HCT116 (cell line): ENCODE data around the gene CYSLTR1. TPM values are rescaled to one million over a fixed set of nuclear protein-coding genes. Genes with fewer than 3 reads are reported as not detected.

Experiments used
- ATAC-seq: fragments of 200-7000 bp; cut with Tn5 transposase; 2 replicates; pipeline ENCODE4 v1.9.1; 2020; ENCODE audit warnings: mild to moderate bottlenecking, moderate library complexity
- BruUV-seq: library from RNA; stranded (reverse); fragments of 400-500 nt; replicated peaks from 2 replicates; lab custom pipeline; 2021; lab: Mats Ljungman, UMichigan
- CTCF ChIA-PET: fragments of 300-600 bp; sonication (Branson Sonifier 250); formaldehyde crosslinking; loops from one replicate; lab custom pipeline; 2021; ENCODE audit warnings: antibody characterized with exemption; lab: Charles Lee
- POLR2A ChIA-PET: fragments of 300-600, 350-600 bp; sonication (Branson Sonifier 250); formaldehyde crosslinking; loops from one replicate; lab custom pipeline; 2021; ENCODE audit warnings: antibody characterized with exemption; lab: Charles Lee
- RAD21 ChIA-PET, 2 experiments: fragments of 300-600 bp; sonication (Branson Sonifier 250); formaldehyde crosslinking; loops; one replicate each; lab custom pipeline; 2023; ENCODE audit warnings: low total read pairs in 2 of 2; ENCODE audit not compliant: uncharacterized antibody in 2 of 2, unreplicated experiment in 2 of 2, low non-redundant PET in 1 of 2; lab: Charles Lee
- DNase-seq: peaks from one replicate; pipeline ENCODE4 v3.0.0-alpha.2; 2010; ENCODE audit warnings: low read depth, low spot score
- H2AFZ ChIP-seq: fragments of 200-600 bp; shearing (Covaris generic), sonication (generic); 2 replicates; pipeline ENCODE4 v1.6.1; 2017; ENCODE audit warnings: low read depth, mixed run types, mixed read lengths, antibody characterized with exemption, low read length; ENCODE audit not compliant: poor library complexity, severe bottlenecking
- H3K27ac ChIP-seq: 2 replicates; pipeline ENCODE4 v1.5.1; 2012; ENCODE audit warnings: low read depth, low read length
- H3K27me3 ChIP-seq: fragments of 200-600 bp; sonication (generic); 2 replicates; pipeline ENCODE4 v1.6.1; 2016; ENCODE audit warnings: mixed run types, low read length, mixed read lengths; ENCODE audit not compliant: insufficient read depth
- H3K36me3 ChIP-seq, 2 experiments: fragments of 200-500 bp in 1 of 2; fragments of 200-600 bp in 1 of 2; sonication (Bioruptor generic) in 1 of 2; sonication (generic) in 1 of 2; 2 replicates each; pipeline versions ENCODE4 v1.5.1 to v1.6.1; 2014 to 2016; ENCODE audit warnings: low read length in 2 of 2, inconsistent platforms in 1 of 2, mixed read lengths in 1 of 2, mixed run types in 1 of 2; ENCODE audit not compliant: insufficient read depth in 2 of 2, control insufficient read depth in 1 of 2
- H3K4me1 ChIP-seq, 2 experiments: fragments of 200-600 bp in 1 of 2; sonication (generic) in 1 of 2; 2 replicates each; pipeline versions ENCODE4 v1.5.1 to v1.6.1; 2012 to 2017; ENCODE audit warnings: low read length in 2 of 2, inconsistent platforms in 1 of 2, mild to moderate bottlenecking in 1 of 2, mixed read lengths in 1 of 2, mixed run types in 1 of 2, moderate library complexity in 1 of 2; ENCODE audit not compliant: insufficient read depth in 2 of 2, control insufficient read depth in 1 of 2
- H3K4me2 ChIP-seq: fragments of 200-600 bp; sonication (generic); 2 replicates; pipeline ENCODE4 v1.6.1; 2017; ENCODE audit warnings: mixed run types, low read length, mixed read lengths
- H3K4me3 ChIP-seq, 2 experiments: fragments of 200-600 bp in 1 of 2; sonication (generic) in 1 of 2; replicated peaks in 1 of 2; 2 replicates each; pipeline ENCODE4 v1.5.1; 2011 to 2016; ENCODE audit warnings: low read length in 2 of 2, control low read depth in 1 of 2, low read depth in 1 of 2, mild to moderate bottlenecking in 1 of 2, mixed read lengths in 1 of 2, mixed run types in 1 of 2
- H3K79me2 ChIP-seq: fragments of 200-600 bp; sonication (generic); 2 replicates; pipeline ENCODE4 v1.6.1; 2017; ENCODE audit warnings: mild to moderate bottlenecking, mixed run types, low read length, moderate library complexity, mixed read lengths; ENCODE audit not compliant: insufficient read depth
- H3K9ac ChIP-seq: fragments of 200-600 bp; sonication (generic); 2 replicates; pipeline ENCODE4 v1.6.1; 2016; ENCODE audit warnings: low read length, mixed read lengths
- H3K9me2 ChIP-seq: fragments of 200-600 bp; sonication (generic), shearing (Covaris generic); 2 replicates; pipeline ENCODE4 v1.6.1; 2017; ENCODE audit warnings: mixed run types, mild to moderate bottlenecking, moderate library complexity; ENCODE audit not compliant: insufficient read depth
- H3K9me3 ChIP-seq, 2 experiments: fragments of 200-500 bp in 1 of 2; fragments of 200-600 bp in 1 of 2; sonication (Bioruptor generic) in 1 of 2; sonication (generic) in 1 of 2; 2 replicates each; pipeline ENCODE4 v1.6.1; 2014 to 2017; ENCODE audit warnings: low read length in 2 of 2, mixed read lengths in 2 of 2, inconsistent platforms in 1 of 2, low read depth in 1 of 2, mild to moderate bottlenecking in 1 of 2, mixed run types in 1 of 2, moderate library complexity in 1 of 2; ENCODE audit not compliant: control insufficient read depth in 1 of 2, insufficient read depth in 1 of 2
- H4K20me1 ChIP-seq: fragments of 200-600 bp; sonication (generic), shearing (Covaris generic); 2 replicates; pipeline ENCODE4 v1.6.1; 2017; ENCODE audit warnings: mixed run types, mild to moderate bottlenecking, moderate library complexity; ENCODE audit not compliant: insufficient read depth
- CEBPB ChIP-seq: IDR thresholded peaks from 2 replicates; pipeline ENCODE4 v1.6.1; 2012; ENCODE audit warnings: low read depth
- EZH2phosphoT487 ChIP-seq: fragments of 200-600 bp; IDR thresholded peaks from 2 replicates; pipeline ENCODE4 v1.6.1; 2018; ENCODE audit warnings: antibody characterized with exemption, borderline replicate concordance
- JUND ChIP-seq: IDR thresholded peaks from 2 replicates; pipeline ENCODE4 v1.6.1; 2012
- POLR2AphosphoS5 ChIP-seq: IDR thresholded peaks from 2 replicates; pipeline ENCODE4 v1.6.1; 2011; ENCODE audit warnings: mild to moderate bottlenecking, low read depth, low read length, moderate library complexity
- SRF ChIP-seq: IDR thresholded peaks from 2 replicates; pipeline ENCODE4 v1.6.1; 2012; ENCODE audit warnings: low read depth
- TCF7L2 ChIP-seq: IDR thresholded peaks from 2 replicates; pipeline ENCODE4 v1.7.0; 2011; ENCODE audit warnings: borderline replicate concordance, inconsistent platforms; ENCODE audit not compliant: insufficient read depth, insufficient read length; ENCODE audit errors: extremely low read depth
- YY1 ChIP-seq: IDR thresholded peaks from 2 replicates; pipeline ENCODE4 v1.6.1; 2011; ENCODE audit warnings: low read length, low read depth, moderate library complexity, mild to moderate bottlenecking; ENCODE audit not compliant: insufficient replicate concordance; ENCODE audit errors: extremely low read depth
- intact Hi-C: fragments of 100-400 bp; cut with micrococcal nuclease; formaldehyde crosslinking; loops from 2 replicates; pipeline ENCODE4 v1.10.0; 2022
- total RNA-seq: library from RNA; stranded (reverse); gene quantifications from one replicate; pipeline ENCODE4 v1.2.1, GENCODE V29; 2021; ENCODE audit not compliant: unreplicated experiment
- TF ChIP-seq, protein P1 (sequence below): IDR thresholded peaks from 2 replicates; pipeline ENCODE4 v1.6.1; 2012; ENCODE audit warnings: low read depth
- TF ChIP-seq, protein P2 (sequence below): IDR thresholded peaks from 2 replicates; pipeline ENCODE4 v1.6.1; 2012
- TF ChIP-seq, protein P3 (sequence below), 3 experiments: fragments of 200-600 bp in 1 of 3; sonication (generic) in 1 of 3; IDR thresholded peaks in 2 of 3; conservative IDR thresholded peaks in 1 of 3; 2 replicates each; pipeline ENCODE4 v1.5.1; 2012 to 2017; ENCODE audit warnings: low read depth in 2 of 3, low read length in 2 of 3, antibody characterized with exemption in 1 of 3, borderline replicate concordance in 1 of 3, control low read depth in 1 of 3, mild to moderate bottlenecking in 1 of 3, mixed read lengths in 1 of 3, mixed run types in 1 of 3, moderate library complexity in 1 of 3; ENCODE audit not compliant: insufficient read depth in 1 of 3
- TF ChIP-seq, protein P4 (sequence below): IDR thresholded peaks from 2 replicates; pipeline ENCODE4 v1.6.1; 2011; ENCODE audit warnings: mild to moderate bottlenecking, low read length, moderate library complexity; ENCODE audit not compliant: insufficient replicate concordance; ENCODE audit errors: extremely low read depth

CYSLTR1 gene
- total RNA-seq, 1 experiment from 2014 or later = not detected

DNA sequence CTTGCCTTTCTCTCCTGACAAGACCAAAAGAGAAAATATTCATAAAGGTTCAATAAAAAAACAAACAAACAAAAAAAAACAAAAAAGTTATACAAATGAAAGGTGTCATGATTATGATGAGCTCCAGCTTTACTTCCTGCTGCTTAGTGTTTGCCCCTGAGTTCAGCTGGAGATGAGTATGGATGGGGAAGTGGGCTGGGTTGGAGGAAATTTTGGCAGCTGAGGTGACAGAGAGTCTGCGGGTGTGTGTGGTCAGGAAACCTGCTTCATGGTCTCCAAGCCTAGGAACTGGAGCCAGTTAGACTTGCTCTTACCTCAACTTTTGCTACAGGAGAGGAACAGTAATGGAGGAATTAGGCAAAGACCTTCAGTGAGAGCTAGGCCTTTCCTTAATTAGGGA, 4.3 kb upstream of the CYSLTR1 start:
- H3K9me3 ChIP-seq = no peaks in the 10 kb centered on the region
- no peak overlapping the region for H3K27ac ChIP-seq
- ATAC-seq (no peak), DNase-seq (no peak)
- H3K4me2 ChIP-seq = no peak overlapping the region
- no peak for TF ChIP-seq YY1
- TF ChIP-seq POLR2AphosphoS5 = no peak
- no peak for TF ChIP-seq CEBPB
- TF ChIP-seq, protein P1, sequence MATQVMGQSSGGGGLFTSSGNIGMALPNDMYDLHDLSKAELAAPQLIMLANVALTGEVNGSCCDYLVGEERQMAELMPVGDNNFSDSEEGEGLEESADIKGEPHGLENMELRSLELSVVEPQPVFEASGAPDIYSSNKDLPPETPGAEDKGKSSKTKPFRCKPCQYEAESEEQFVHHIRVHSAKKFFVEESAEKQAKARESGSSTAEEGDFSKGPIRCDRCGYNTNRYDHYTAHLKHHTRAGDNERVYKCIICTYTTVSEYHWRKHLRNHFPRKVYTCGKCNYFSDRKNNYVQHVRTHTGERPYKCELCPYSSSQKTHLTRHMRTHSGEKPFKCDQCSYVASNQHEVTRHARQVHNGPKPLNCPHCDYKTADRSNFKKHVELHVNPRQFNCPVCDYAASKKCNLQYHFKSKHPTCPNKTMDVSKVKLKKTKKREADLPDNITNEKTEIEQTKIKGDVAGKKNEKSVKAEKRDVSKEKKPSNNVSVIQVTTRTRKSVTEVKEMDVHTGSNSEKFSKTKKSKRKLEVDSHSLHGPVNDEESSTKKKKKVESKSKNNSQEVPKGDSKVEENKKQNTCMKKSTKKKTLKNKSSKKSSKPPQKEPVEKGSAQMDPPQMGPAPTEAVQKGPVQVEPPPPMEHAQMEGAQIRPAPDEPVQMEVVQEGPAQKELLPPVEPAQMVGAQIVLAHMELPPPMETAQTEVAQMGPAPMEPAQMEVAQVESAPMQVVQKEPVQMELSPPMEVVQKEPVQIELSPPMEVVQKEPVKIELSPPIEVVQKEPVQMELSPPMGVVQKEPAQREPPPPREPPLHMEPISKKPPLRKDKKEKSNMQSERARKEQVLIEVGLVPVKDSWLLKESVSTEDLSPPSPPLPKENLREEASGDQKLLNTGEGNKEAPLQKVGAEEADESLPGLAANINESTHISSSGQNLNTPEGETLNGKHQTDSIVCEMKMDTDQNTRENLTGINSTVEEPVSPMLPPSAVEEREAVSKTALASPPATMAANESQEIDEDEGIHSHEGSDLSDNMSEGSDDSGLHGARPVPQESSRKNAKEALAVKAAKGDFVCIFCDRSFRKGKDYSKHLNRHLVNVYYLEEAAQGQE = no peak
- TF ChIP-seq SRF = no peak
- TF ChIP-seq JUND = no peak
- TF ChIP-seq EZH2phosphoT487 = no peak
- TF ChIP-seq, protein P2, sequence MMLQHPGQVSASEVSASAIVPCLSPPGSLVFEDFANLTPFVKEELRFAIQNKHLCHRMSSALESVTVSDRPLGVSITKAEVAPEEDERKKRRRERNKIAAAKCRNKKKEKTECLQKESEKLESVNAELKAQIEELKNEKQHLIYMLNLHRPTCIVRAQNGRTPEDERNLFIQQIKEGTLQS = no peak
- TF ChIP-seq, protein P3, sequence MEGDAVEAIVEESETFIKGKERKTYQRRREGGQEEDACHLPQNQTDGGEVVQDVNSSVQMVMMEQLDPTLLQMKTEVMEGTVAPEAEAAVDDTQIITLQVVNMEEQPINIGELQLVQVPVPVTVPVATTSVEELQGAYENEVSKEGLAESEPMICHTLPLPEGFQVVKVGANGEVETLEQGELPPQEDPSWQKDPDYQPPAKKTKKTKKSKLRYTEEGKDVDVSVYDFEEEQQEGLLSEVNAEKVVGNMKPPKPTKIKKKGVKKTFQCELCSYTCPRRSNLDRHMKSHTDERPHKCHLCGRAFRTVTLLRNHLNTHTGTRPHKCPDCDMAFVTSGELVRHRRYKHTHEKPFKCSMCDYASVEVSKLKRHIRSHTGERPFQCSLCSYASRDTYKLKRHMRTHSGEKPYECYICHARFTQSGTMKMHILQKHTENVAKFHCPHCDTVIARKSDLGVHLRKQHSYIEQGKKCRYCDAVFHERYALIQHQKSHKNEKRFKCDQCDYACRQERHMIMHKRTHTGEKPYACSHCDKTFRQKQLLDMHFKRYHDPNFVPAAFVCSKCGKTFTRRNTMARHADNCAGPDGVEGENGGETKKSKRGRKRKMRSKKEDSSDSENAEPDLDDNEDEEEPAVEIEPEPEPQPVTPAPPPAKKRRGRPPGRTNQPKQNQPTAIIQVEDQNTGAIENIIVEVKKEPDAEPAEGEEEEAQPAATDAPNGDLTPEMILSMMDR (IDR thresholded peaks at IDR 0.05 in 2 of 3, conservative IDR thresholded peaks at IDR 0.05 in 1 of 3; ENCODE audit: borderline replicate concordance in 1 of 3, insufficient read depth in 1 of 3, low read depth in 2 of 3, low read length in 2 of 3) = no peak
- TF ChIP-seq, protein P4, sequence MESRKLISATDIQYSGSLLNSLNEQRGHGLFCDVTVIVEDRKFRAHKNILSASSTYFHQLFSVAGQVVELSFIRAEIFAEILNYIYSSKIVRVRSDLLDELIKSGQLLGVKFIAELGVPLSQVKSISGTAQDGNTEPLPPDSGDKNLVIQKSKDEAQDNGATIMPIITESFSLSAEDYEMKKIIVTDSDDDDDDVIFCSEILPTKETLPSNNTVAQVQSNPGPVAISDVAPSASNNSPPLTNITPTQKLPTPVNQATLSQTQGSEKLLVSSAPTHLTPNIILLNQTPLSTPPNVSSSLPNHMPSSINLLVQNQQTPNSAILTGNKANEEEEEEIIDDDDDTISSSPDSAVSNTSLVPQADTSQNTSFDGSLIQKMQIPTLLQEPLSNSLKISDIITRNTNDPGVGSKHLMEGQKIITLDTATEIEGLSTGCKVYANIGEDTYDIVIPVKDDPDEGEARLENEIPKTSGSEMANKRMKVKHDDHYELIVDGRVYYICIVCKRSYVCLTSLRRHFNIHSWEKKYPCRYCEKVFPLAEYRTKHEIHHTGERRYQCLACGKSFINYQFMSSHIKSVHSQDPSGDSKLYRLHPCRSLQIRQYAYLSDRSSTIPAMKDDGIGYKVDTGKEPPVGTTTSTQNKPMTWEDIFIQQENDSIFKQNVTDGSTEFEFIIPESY = no peak
- TF ChIP-seq TCF7L2 = no peak
- CTCF ChIA-PET = no interaction called here
- no peaks in the 10 kb centered on the region for H3K36me3 ChIP-seq
- intact Hi-C loops = no loop called here
- H3K79me2 ChIP-seq = no peaks in the 10 kb centered on the region
- no peaks in the 10 kb centered on the region for H4K20me1 ChIP-seq
- H3K4me1 ChIP-seq = no peaks in the 10 kb centered on the region
- H3K4me3 ChIP-seq = no peak overlapping the region
- no peaks in the 10 kb centered on the region for H3K9me2 ChIP-seq
- H3K9ac ChIP-seq = no peak overlapping the region
- H2AFZ ChIP-seq = no peak overlapping the region
- RAD21 ChIA-PET = no interaction called here
- no peaks in the 10 kb centered on the region for H3K27me3 ChIP-seq
- POLR2A ChIA-PET = no interaction called here
- no TSS peak for BruUV-seq
